Keratinocyte (primary cell): ENCODE results near the gene GNAT2.

ENCODE experiments used
- EZH2 ChIP-seq: IDR thresholded peaks from one replicate; pipeline ENCODE4 v1.6.1; 2012; ENCODE audit warnings: inconsistent platforms, mild to moderate bottlenecking, low read length, moderate library complexity
- TF ChIP-seq, protein P1 (sequence below), 3 experiments: IDR thresholded peaks in 1 of 3; conservative IDR thresholded peaks in 1 of 3; optimal IDR thresholded peaks in 1 of 3; 2 replicates in 2 of 3; 3 replicates in 1 of 3; pipeline versions ENCODE3 to v1.5.1; 2011; ENCODE audit warnings: low read length in 3 of 3, mild to moderate bottlenecking in 3 of 3, moderate library complexity in 2 of 3, control low read depth in 1 of 3, inconsistent platforms in 1 of 3; ENCODE audit not compliant: insufficient read depth in 2 of 3; ENCODE audit errors: extremely low read depth in 1 of 3

DNA sequence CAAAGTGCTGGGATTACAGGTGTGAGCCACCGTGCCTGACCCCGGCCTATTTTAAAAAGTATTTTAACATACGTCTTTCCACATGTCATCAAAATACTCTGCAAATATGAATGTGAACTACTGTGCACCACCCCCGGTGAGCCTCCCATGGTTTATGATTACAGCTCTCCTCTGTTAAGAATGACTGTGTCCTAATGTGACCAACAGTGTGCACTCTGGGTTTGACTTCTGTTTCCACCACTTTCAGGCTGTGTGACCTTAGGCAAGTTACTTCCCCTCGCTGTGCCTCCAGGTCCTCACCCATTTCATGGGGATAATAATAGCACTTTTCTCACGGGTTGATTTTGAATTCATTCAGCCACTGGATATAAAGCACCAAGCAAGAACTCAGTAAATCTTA lies 14.9 kb upstream of the GNAT2 start:
- TF ChIP-seq, protein P1, sequence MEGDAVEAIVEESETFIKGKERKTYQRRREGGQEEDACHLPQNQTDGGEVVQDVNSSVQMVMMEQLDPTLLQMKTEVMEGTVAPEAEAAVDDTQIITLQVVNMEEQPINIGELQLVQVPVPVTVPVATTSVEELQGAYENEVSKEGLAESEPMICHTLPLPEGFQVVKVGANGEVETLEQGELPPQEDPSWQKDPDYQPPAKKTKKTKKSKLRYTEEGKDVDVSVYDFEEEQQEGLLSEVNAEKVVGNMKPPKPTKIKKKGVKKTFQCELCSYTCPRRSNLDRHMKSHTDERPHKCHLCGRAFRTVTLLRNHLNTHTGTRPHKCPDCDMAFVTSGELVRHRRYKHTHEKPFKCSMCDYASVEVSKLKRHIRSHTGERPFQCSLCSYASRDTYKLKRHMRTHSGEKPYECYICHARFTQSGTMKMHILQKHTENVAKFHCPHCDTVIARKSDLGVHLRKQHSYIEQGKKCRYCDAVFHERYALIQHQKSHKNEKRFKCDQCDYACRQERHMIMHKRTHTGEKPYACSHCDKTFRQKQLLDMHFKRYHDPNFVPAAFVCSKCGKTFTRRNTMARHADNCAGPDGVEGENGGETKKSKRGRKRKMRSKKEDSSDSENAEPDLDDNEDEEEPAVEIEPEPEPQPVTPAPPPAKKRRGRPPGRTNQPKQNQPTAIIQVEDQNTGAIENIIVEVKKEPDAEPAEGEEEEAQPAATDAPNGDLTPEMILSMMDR (optimal IDR thresholded peaks at IDR 0.05 in 1 of 3, IDR thresholded peaks at IDR 0.05 in 1 of 3, conservative IDR thresholded peaks at IDR 0.05 in 1 of 3; ENCODE audit: extremely low read depth in 1 of 3, insufficient read depth in 2 of 3, low read length in 3 of 3), result no peak
- TF ChIP-seq EZH2, result no peak
